HEK293 (cell line): ENCODE measurements around the gene NAP1L4.

Experiments used
- KLF7 ChIP-seq: fragments of 450-650 bp; formaldehyde crosslinking; IDR thresholded peaks from 2 replicates; pipeline ENCODE4 v1.5.1; 2016; ENCODE audit warnings: missing biosample characterization, missing genetic modification characterization, borderline replicate concordance
- KLF8 ChIP-seq: fragments of 450-650 bp; formaldehyde crosslinking; IDR thresholded peaks from 2 replicates; pipeline ENCODE4 v1.5.1; 2016; ENCODE audit warnings: missing biosample characterization, missing genetic modification characterization
- MYNN ChIP-seq: fragments of 450-650 bp; formaldehyde crosslinking; IDR thresholded peaks from 2 replicates; pipeline ENCODE4 v1.5.1; 2016; ENCODE audit warnings: missing biosample characterization, missing genetic modification characterization, borderline replicate concordance
- OVOL3 ChIP-seq: fragments of 450-650 bp; formaldehyde crosslinking; IDR thresholded peaks from 2 replicates; pipeline ENCODE4 v1.5.1; 2016; ENCODE audit warnings: missing biosample characterization, missing genetic modification characterization
- SALL2 ChIP-seq: fragments of 450-650 bp; formaldehyde crosslinking; IDR thresholded peaks from 2 replicates; pipeline ENCODE4 v1.5.0; 2017; ENCODE audit warnings: missing biosample characterization, mild to moderate bottlenecking, missing genetic modification characterization, borderline replicate concordance
- SP2 ChIP-seq: fragments of 450-650 bp; formaldehyde crosslinking; IDR thresholded peaks from 2 replicates; pipeline ENCODE4 v1.5.1; 2016; ENCODE audit warnings: missing biosample characterization, missing genetic modification characterization
- TRIM28 ChIP-seq: IDR thresholded peaks from 2 replicates; pipeline ENCODE4 v1.6.1; 2011; ENCODE audit warnings: low read length, control low read depth, borderline replicate concordance
- YY1 ChIP-seq: fragments of 450-650 bp; formaldehyde crosslinking; IDR thresholded peaks from 2 replicates; pipeline ENCODE4 v1.5.1; 2018; ENCODE audit warnings: missing biosample characterization, missing genetic modification characterization
- YY2 ChIP-seq: fragments of 450-650 bp; formaldehyde crosslinking; IDR thresholded peaks from 2 replicates; pipeline ENCODE4 v1.5.1; 2016; ENCODE audit warnings: missing biosample characterization, missing genetic modification characterization
- ZBTB48 ChIP-seq: fragments of 450-650 bp; formaldehyde crosslinking; IDR thresholded peaks from 2 replicates; pipeline ENCODE4 v1.5.1; 2016; ENCODE audit warnings: missing biosample characterization, missing genetic modification characterization
- ZNF155 ChIP-seq: fragments of 450-650 bp; formaldehyde crosslinking; IDR thresholded peaks from 2 replicates; pipeline ENCODE4 v1.5.1; 2016; ENCODE audit warnings: missing biosample characterization, missing genetic modification characterization
- ZNF157 ChIP-seq: fragments of 450-650 bp; formaldehyde crosslinking; IDR thresholded peaks from 2 replicates; pipeline ENCODE4 v1.5.1; 2016; ENCODE audit warnings: missing biosample characterization, missing genetic modification characterization
- ZNF274 ChIP-seq, 2 experiments: fragments of 200-500 bp in 1 of 2; fragments of 450-650 bp in 1 of 2; sonication (Bioruptor generic) in 1 of 2; formaldehyde crosslinking in 1 of 2; IDR thresholded peaks; 2 replicates each; pipeline versions ENCODE4 v1.5.1 to v1.6.1; 2014 to 2016; ENCODE audit warnings: borderline replicate concordance in 1 of 2, inconsistent platforms in 1 of 2, low read length in 1 of 2, missing biosample characterization in 1 of 2, missing genetic modification characterization in 1 of 2
- ZNF302 ChIP-seq: fragments of 450-650 bp; formaldehyde crosslinking; IDR thresholded peaks from 2 replicates; pipeline ENCODE4 v1.5.1; 2016; ENCODE audit warnings: missing biosample characterization, missing genetic modification characterization, low read depth
- ZNF341 ChIP-seq: fragments of 450-650 bp; formaldehyde crosslinking; IDR thresholded peaks from 2 replicates; pipeline ENCODE4; 2016; ENCODE audit warnings: low read depth, missing biosample characterization, missing genetic modification characterization
- ZNF354C ChIP-seq: fragments of 450-650 bp; formaldehyde crosslinking; IDR thresholded peaks from 2 replicates; pipeline ENCODE4 v1.5.1; 2016; ENCODE audit warnings: missing biosample characterization, missing genetic modification characterization, low read depth, borderline replicate concordance
- ZNF37A ChIP-seq: fragments of 450-650 bp; IDR thresholded peaks from 2 replicates; pipeline ENCODE4 v1.5.1; 2018; ENCODE audit warnings: missing biosample characterization, missing genetic modification characterization
- ZNF404 ChIP-seq: fragments of 450-650 bp; formaldehyde crosslinking; IDR thresholded peaks from 2 replicates; pipeline ENCODE4 v1.5.1; 2017; ENCODE audit warnings: missing biosample characterization, missing genetic modification characterization
- ZNF423 ChIP-seq: fragments of 450-650 bp; formaldehyde crosslinking; IDR thresholded peaks from 2 replicates; pipeline ENCODE4 v1.5.1; 2016; ENCODE audit warnings: missing biosample characterization, missing genetic modification characterization
- ZNF501 ChIP-seq: fragments of 450-650 bp; formaldehyde crosslinking; IDR thresholded peaks from 2 replicates; pipeline ENCODE4 v1.5.1; 2016; ENCODE audit warnings: missing biosample characterization, missing genetic modification characterization
- ZNF529 ChIP-seq: fragments of 450-650 bp; formaldehyde crosslinking; IDR thresholded peaks from 2 replicates; pipeline ENCODE4 v1.5.1; 2017; ENCODE audit warnings: missing genetic modification characterization, missing biosample characterization; ENCODE audit not compliant: insufficient replicate concordance
- ZNF544 ChIP-seq: fragments of 450-650 bp; formaldehyde crosslinking; IDR thresholded peaks from 2 replicates; pipeline ENCODE4 v1.5.0; 2017; ENCODE audit warnings: missing biosample characterization, missing genetic modification characterization
- ZNF548 ChIP-seq: fragments of 450-650 bp; formaldehyde crosslinking; IDR thresholded peaks from 2 replicates; pipeline ENCODE4 v1.5.1; 2016; ENCODE audit warnings: missing biosample characterization, missing genetic modification characterization
- ZNF549 ChIP-seq: fragments of 450-650 bp; IDR thresholded peaks from 2 replicates; pipeline ENCODE4 v1.5.1; 2018; ENCODE audit warnings: missing biosample characterization, missing genetic modification characterization, mild to moderate bottlenecking, inconsistent platforms, moderate library complexity
- ZNF600 ChIP-seq: fragments of 450-650 bp; formaldehyde crosslinking; IDR thresholded peaks from 2 replicates; pipeline ENCODE4 v1.5.1; 2016; ENCODE audit warnings: missing biosample characterization, missing genetic modification characterization
- ZNF624 ChIP-seq: fragments of 450-650 bp; formaldehyde crosslinking; IDR thresholded peaks from 2 replicates; pipeline ENCODE4 v1.5.1; 2017; ENCODE audit warnings: missing biosample characterization, missing genetic modification characterization
- ZNF626 ChIP-seq: fragments of 450-650 bp; sonication (Bioruptor Pico); formaldehyde crosslinking; IDR thresholded peaks from 2 replicates; pipeline ENCODE4 v1.5.1; 2018; ENCODE audit warnings: missing biosample characterization, missing genetic modification characterization, inconsistent platforms
- ZNF660 ChIP-seq: fragments of 450-650 bp; IDR thresholded peaks from 2 replicates; pipeline ENCODE4 v1.5.1; 2018; ENCODE audit warnings: missing biosample characterization, mild to moderate bottlenecking, missing genetic modification characterization
- ZNF785 ChIP-seq: fragments of 450-650 bp; formaldehyde crosslinking; IDR thresholded peaks from 2 replicates; pipeline ENCODE4 v1.5.1; 2016; ENCODE audit warnings: missing biosample characterization, missing genetic modification characterization
- ZNF791 ChIP-seq: fragments of 450-650 bp; formaldehyde crosslinking; IDR thresholded peaks from 2 replicates; pipeline ENCODE4 v1.5.1; 2016; ENCODE audit warnings: missing biosample characterization, missing genetic modification characterization
- ZNF837 ChIP-seq: fragments of 450-650 bp; formaldehyde crosslinking; IDR thresholded peaks from 2 replicates; pipeline ENCODE4 v1.5.1; 2016; ENCODE audit warnings: missing biosample characterization, missing genetic modification characterization
- ZSCAN16 ChIP-seq: fragments of 450-650 bp; formaldehyde crosslinking; IDR thresholded peaks from 2 replicates; pipeline ENCODE4 v1.5.1; 2016; ENCODE audit warnings: missing biosample characterization, missing genetic modification characterization
- ZSCAN30 ChIP-seq: fragments of 450-650 bp; IDR thresholded peaks from 2 replicates; pipeline ENCODE4 v1.5.1; 2018; ENCODE audit warnings: missing biosample characterization, mild to moderate bottlenecking, missing genetic modification characterization, moderate library complexity
- TF ChIP-seq, protein P1 (sequence below): fragments of 450-650 bp; formaldehyde crosslinking; IDR thresholded peaks from 2 replicates; pipeline ENCODE4 v1.5.1; 2017; ENCODE audit warnings: missing biosample characterization, missing genetic modification characterization
- TF ChIP-seq, protein P2 (sequence below): fragments of 450-650 bp; formaldehyde crosslinking; IDR thresholded peaks from 2 replicates; pipeline ENCODE4 v1.5.1; 2016; ENCODE audit warnings: missing biosample characterization, missing genetic modification characterization
- TF ChIP-seq, protein P3 (sequence below): fragments of 450-650 bp; formaldehyde crosslinking; IDR thresholded peaks from 2 replicates; pipeline ENCODE4 v1.5.1; 2016; ENCODE audit warnings: missing biosample characterization, missing genetic modification characterization
- TF ChIP-seq, protein P4 (sequence below): fragments of 450-650 bp; formaldehyde crosslinking; IDR thresholded peaks from 2 replicates; pipeline ENCODE4 v1.5.1; 2016; ENCODE audit warnings: missing biosample characterization, missing genetic modification characterization

Gene NAP1L4

DNA sequence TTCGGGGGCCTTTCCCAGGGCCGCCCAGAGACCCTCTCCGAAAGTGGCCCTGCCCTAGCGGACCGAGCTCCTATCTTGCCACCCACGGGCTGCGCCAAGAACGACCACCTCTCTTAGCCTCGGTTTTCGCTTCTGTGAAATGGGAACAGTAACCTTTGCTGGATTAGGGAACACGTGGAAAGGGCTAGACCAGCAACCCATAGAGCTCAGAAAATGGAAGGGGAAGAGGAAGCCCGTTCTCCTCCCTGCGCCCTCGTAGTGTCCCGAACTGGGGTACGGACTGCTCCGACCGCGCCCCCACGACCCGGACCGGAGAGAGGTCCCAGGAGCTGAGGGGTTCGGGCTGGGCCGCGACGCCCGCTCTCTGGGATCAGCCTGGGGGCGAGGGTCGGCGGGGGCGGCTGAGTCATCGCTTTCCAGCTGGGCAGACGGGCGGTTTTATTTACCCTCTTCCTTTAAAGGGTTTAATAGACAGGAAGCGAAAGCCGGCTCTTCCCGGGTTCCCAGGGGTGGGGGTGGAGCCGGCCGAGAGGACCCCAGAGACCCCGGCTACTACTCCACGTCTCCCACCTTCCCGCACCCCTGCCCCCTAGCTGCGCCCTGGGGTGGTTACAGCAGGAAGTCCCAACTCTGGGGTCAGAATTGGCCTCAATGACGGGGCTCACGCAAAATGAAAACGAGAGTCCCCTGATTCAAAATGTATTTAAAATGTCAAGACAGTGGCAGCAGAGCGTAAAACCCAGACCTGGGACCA is 62.0 kb downstream of the NAP1L4 start (continued):
- TF ChIP-seq KLF8 (peak; percentile 23; the same call in 1 of the 2 replicates), SP2 (no peak), ZNF548 (no peak), ZNF404 (tag by site-specific recombination) (no peak), ZNF626 (tag by site-specific recombination) (no peak), TRIM28 (no peak), ZNF501 (tag by site-specific recombination) (no peak), ZNF624 (no peak), YY1 (no peak), ZNF837 (no peak), SALL2 (tag by site-specific recombination) (no peak), OVOL3 (tag by site-specific recombination) (no peak), ZNF660 (tag by site-specific recombination) (peak; percentile 41; the same call in 1 of the 2 replicates), ZNF341 (tag by site-specific recombination) (0 out of 2 replicates have a peak, but pooled peaks have one; percentile 53), ZNF791 (no peak), YY2 (tag by site-specific recombination) (no peak), ZNF785 (tag by site-specific recombination) (no peak), ZNF600 (no peak), ZNF544 (tag by site-specific recombination) (no peak), ZNF354C (tag by site-specific recombination) (no peak), ZNF549 (no peak), ZSCAN30 (no peak), ZNF302 (tag by site-specific recombination) (no peak), ZNF157 (no peak), ZNF529 (tag by site-specific recombination) (no peak), ZNF155 (tag by site-specific recombination) (no peak), ZSCAN16 (no peak), ZBTB48 (tag by site-specific recombination) (peak; percentile 68), ZNF423 (tag by site-specific recombination) (no peak; the same call in 1 of the 2 replicates), KLF7 (tag by site-specific recombination) (0 out of 2 replicates have a peak, but pooled peaks have one; percentile 44), MYNN (tag by site-specific recombination) (no peak), ZNF274 (IDR thresholded peaks at IDR 0.05; ENCODE audit: low read length) (no peak), ZNF274 (tag by site-specific recombination; IDR thresholded peaks at IDR 0.05; ENCODE audit: borderline replicate concordance) (no peak), ZNF37A (tag by site-specific recombination) (no peak)
- TF ChIP-seq, protein P1, sequence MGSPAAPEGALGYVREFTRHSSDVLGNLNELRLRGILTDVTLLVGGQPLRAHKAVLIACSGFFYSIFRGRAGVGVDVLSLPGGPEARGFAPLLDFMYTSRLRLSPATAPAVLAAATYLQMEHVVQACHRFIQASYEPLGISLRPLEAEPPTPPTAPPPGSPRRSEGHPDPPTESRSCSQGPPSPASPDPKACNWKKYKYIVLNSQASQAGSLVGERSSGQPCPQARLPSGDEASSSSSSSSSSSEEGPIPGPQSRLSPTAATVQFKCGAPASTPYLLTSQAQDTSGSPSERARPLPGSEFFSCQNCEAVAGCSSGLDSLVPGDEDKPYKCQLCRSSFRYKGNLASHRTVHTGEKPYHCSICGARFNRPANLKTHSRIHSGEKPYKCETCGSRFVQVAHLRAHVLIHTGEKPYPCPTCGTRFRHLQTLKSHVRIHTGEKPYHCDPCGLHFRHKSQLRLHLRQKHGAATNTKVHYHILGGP (tag by site-specific recombination) = no peak
- TF ChIP-seq, protein P2, sequence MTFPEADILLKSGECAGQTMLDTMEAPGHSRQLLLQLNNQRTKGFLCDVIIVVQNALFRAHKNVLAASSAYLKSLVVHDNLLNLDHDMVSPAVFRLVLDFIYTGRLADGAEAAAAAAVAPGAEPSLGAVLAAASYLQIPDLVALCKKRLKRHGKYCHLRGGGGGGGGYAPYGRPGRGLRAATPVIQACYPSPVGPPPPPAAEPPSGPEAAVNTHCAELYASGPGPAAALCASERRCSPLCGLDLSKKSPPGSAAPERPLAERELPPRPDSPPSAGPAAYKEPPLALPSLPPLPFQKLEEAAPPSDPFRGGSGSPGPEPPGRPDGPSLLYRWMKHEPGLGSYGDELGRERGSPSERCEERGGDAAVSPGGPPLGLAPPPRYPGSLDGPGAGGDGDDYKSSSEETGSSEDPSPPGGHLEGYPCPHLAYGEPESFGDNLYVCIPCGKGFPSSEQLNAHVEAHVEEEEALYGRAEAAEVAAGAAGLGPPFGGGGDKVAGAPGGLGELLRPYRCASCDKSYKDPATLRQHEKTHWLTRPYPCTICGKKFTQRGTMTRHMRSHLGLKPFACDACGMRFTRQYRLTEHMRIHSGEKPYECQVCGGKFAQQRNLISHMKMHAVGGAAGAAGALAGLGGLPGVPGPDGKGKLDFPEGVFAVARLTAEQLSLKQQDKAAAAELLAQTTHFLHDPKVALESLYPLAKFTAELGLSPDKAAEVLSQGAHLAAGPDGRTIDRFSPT (tag by site-specific recombination) = no peak
- TF ChIP-seq, protein P3, sequence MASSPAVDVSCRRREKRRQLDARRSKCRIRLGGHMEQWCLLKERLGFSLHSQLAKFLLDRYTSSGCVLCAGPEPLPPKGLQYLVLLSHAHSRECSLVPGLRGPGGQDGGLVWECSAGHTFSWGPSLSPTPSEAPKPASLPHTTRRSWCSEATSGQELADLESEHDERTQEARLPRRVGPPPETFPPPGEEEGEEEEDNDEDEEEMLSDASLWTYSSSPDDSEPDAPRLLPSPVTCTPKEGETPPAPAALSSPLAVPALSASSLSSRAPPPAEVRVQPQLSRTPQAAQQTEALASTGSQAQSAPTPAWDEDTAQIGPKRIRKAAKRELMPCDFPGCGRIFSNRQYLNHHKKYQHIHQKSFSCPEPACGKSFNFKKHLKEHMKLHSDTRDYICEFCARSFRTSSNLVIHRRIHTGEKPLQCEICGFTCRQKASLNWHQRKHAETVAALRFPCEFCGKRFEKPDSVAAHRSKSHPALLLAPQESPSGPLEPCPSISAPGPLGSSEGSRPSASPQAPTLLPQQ (tag by site-specific recombination) = no peak
- TF ChIP-seq, protein P4, sequence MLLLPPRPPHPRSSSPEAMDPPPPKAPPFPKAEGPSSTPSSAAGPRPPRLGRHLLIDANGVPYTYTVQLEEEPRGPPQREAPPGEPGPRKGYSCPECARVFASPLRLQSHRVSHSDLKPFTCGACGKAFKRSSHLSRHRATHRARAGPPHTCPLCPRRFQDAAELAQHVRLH (tag by site-specific recombination) = no peak
- TF ChIP-seq, all 188 proteins: peak for 34
